A673 (cell line): ENCODE data around the gene DEGS1. TPM values are rescaled to one million over a fixed set of nuclear protein-coding genes. Genes with fewer than 3 reads are reported as not detected.

ENCODE experiments used
- BruUV-seq: library from RNA; stranded (reverse); fragments of 400-500 nt; replicated peaks from 2 replicates; lab custom pipeline; 2021; lab: Mats Ljungman, UMichigan
- CTCF ChIA-PET: fragments of 300-600 bp; sonication (Branson Sonifier 250); formaldehyde crosslinking; loops from one replicate; lab custom pipeline; 2022; ENCODE audit warnings: antibody characterized with exemption; lab: Charles Lee
- POLR2A ChIA-PET: fragments of 300-600 bp; sonication (Branson Sonifier 250); formaldehyde crosslinking; loops from one replicate; lab custom pipeline; 2022; ENCODE audit warnings: antibody characterized with exemption; ENCODE audit not compliant: low non-redundant PET; lab: Charles Lee
- DNase-seq: peaks from one replicate; pipeline ENCODE4 v3.0.0-alpha.2; 2015; ENCODE audit warnings: low spot score
- H3K27ac ChIP-seq: fragments of 200-600 bp; sonication (generic); 2 replicates; pipeline ENCODE4 v1.5.1; 2016; ENCODE audit warnings: mixed run types, low read depth, mild to moderate bottlenecking, mixed read lengths, antibody characterized with exemption, low read length; ENCODE audit not compliant: poor library complexity, severe bottlenecking
- H3K27me3 ChIP-seq: fragments of 200-600 bp; sonication (generic); replicated peaks from 2 replicates; pipeline ENCODE4 v1.6.1; 2017; ENCODE audit warnings: mixed run types, low read depth, mild to moderate bottlenecking, mixed read lengths, antibody characterized with exemption, low read length; ENCODE audit not compliant: insufficient read depth, poor library complexity
- H3K36me3 ChIP-seq: fragments of 200-600 bp; sonication (generic); 2 replicates; pipeline ENCODE4 v1.6.1; 2016; ENCODE audit warnings: mixed run types, mild to moderate bottlenecking, mixed read lengths, antibody characterized with exemption, low read length; ENCODE audit not compliant: insufficient read depth, poor library complexity, severe bottlenecking
- H3K4me1 ChIP-seq: fragments of 200-600 bp; sonication (generic); 2 replicates; pipeline ENCODE4 v1.6.1; 2017; ENCODE audit warnings: mixed run types, mild to moderate bottlenecking, mixed read lengths, antibody characterized with exemption, low read length; ENCODE audit not compliant: insufficient read depth, poor library complexity, severe bottlenecking
- H3K4me3 ChIP-seq: fragments of 200-600 bp; sonication (generic); 2 replicates; pipeline ENCODE4 v1.5.1; 2016; ENCODE audit warnings: low read depth, mixed run types, mild to moderate bottlenecking, mixed read lengths, low read length; ENCODE audit not compliant: poor library complexity, severe bottlenecking
- H3K9me3 ChIP-seq: fragments of 200-600 bp; sonication (generic); 2 replicates; pipeline ENCODE4 v1.6.1; 2016; ENCODE audit warnings: mixed run types, low read depth, mild to moderate bottlenecking, mixed read lengths, antibody characterized with exemption, low read length; ENCODE audit not compliant: poor library complexity, severe bottlenecking
- CTCF ChIP-seq: fragments of 300-800, 200-600 bp; sonication (generic); conservative IDR thresholded peaks from 2 replicates; pipeline ENCODE4 v1.5.1; 2017; ENCODE audit warnings: low read depth, mild to moderate bottlenecking, antibody characterized with exemption, low read length, moderate library complexity, mixed read lengths
- EZH2 ChIP-seq: fragments of 200-600 bp; sonication (generic); IDR thresholded peaks from 2 replicates; pipeline ENCODE4 v1.6.1; 2017; ENCODE audit warnings: borderline replicate concordance, low read depth, mild to moderate bottlenecking, mixed read lengths, antibody characterized with exemption, low read length; ENCODE audit not compliant: poor library complexity, severe bottlenecking
- intact Hi-C: fragments of 100-400 bp; cut with micrococcal nuclease; formaldehyde crosslinking; loops from one replicate; pipeline ENCODE4 v1.10.0; 2022; ENCODE audit not compliant: unreplicated experiment
- total RNA-seq: library from RNA; stranded (reverse); gene quantifications from 2 replicates; pipeline ENCODE4 v1.2.3, GENCODE V29; 2021

Gene DEGS1
- total RNA-seq, 1 experiment from 2014 or later, result 70.0 TPM

- peaks cover 7% of the 10 kb centered on the region for H3K4me1 ChIP-seq
- no peak overlapping the region for H3K4me3 ChIP-seq
- H3K27me3 ChIP-seq, result no peaks in the 10 kb centered on the region
- no TSS peak for BruUV-seq
- no peaks in the 10 kb centered on the region for H3K9me3 ChIP-seq
- H3K27ac ChIP-seq, result no peak overlapping the region
- DNase-seq, result no peak
- intact Hi-C loops, result no loop called here
- TF ChIP-seq EZH2 (no peak), CTCF (no peak)
- ChIA-PET CTCF (no interaction called here), POLR2A (no interaction called here)
- peaks cover 5% of the 10 kb centered on the region for H3K36me3 ChIP-seq
Observed at GRCh38 chr1:224181453-224181810, 1.6 kb upstream of the DEGS1 start.

GRCh38 chr1:224182057-224182865 lies 779 bp upstream of the DEGS1 start:
- POLR2A ChIA-PET, result interaction anchor here (0.5 to 0.6 kb wide), 4 partner anchors 11 to 532 kb away, joined by 3 to 7 read pairs (median 4); no protein-coding TSS in a partner anchor
- DNase-seq, result no peak
- peak overlapping the region; percentile 93 for H3K27ac ChIP-seq
- no peaks in the 10 kb centered on the region for H3K9me3 ChIP-seq
- TF ChIP-seq EZH2 (no peak), CTCF (no peak)
- peaks cover 7% of the 10 kb centered on the region for H3K4me1 ChIP-seq
- peaks cover 5% of the 10 kb centered on the region for H3K36me3 ChIP-seq
- intact Hi-C loops, result no loop called here
- TSS peak; percentile 73 for BruUV-seq
- CTCF ChIA-PET, result no interaction called here
- H3K27me3 ChIP-seq, result no peaks in the 10 kb centered on the region
- peak overlapping the region; percentile 97 for H3K4me3 ChIP-seq

- no peak for TF ChIP-seq EZH2
- TF ChIP-seq CTCF, result no peak
- Histone ChIP-seq H3K9me3 (no peaks in the 10 kb centered on the region), H3K4me1 (peaks cover 7% of the 10 kb centered on the region), H3K27ac (peak overlapping the region; percentile 93), H3K36me3 (peaks cover 5% of the 10 kb centered on the region), H3K27me3 (no peaks in the 10 kb centered on the region), H3K4me3 (peak overlapping the region; percentile 97)
- CTCF ChIA-PET, result interaction anchor here (0.5 kb wide), 1 partner anchor 27 kb away, joined by 4 read pairs; no protein-coding TSS in a partner anchor
- peak; percentile 81 for DNase-seq
- POLR2A ChIA-PET, result no interaction called here
- no TSS peak for BruUV-seq
- intact Hi-C loops, result no loop called here
Observed at GRCh38 chr1:224183591-224184312, 712 bp downstream of the DEGS1 start.
